HepG2 (cell line): ENCODE data around the gene IQCK. TPM values are rescaled to one million over a fixed set of nuclear protein-coding genes. Genes with fewer than 3 reads are reported as not detected.

Experiments
- ATAC-seq: fragments of 200-7000 bp; cut with Tn5 transposase; 3 replicates; pipeline ENCODE4 v1.9.1; 2020; ENCODE audit warnings: mild to moderate bottlenecking, moderate library complexity
- BruUV-seq: library from RNA; stranded (reverse); fragments of 400-500 nt; replicated peaks from 2 replicates; lab custom pipeline; 2021; lab: Mats Ljungman, UMichigan
- CTCF ChIA-PET: fragments of 300-600 bp; formaldehyde crosslinking; extraction: SDS; loops from one replicate; lab custom pipeline; 2021; ENCODE audit warnings: low total read pairs, inconsistent platforms, low intra/inter-chr PET ratio; lab: Yijun Ruan, JAX
- POLR2A ChIA-PET: fragments of 350-600 bp; sonication (Branson Sonifier 250); formaldehyde crosslinking; loops from one replicate; lab custom pipeline; 2020; ENCODE audit warnings: antibody characterized with exemption, inconsistent platforms; lab: Yijun Ruan, JAX
- DNase-seq: peaks from one replicate; pipeline ENCODE4 v3.0.0-alpha.2; 2015; ENCODE audit warnings: low spot score
- FAIRE-seq: peaks from 3 replicates; lab custom pipeline; 2011; peaks lifted over from hg19 to GRCh38; lab: Jason Lieb, UNC
- H2AFZ ChIP-seq: one replicate; pipeline ENCODE4 v1.6.1; 2011; ENCODE audit warnings: low read length, inconsistent platforms
- H3K27ac ChIP-seq: fragments of 300-600 bp; 3 replicates; pipeline ENCODE4 v1.8.0; 2011; ENCODE audit warnings: mixed run types, mild to moderate bottlenecking, mixed read lengths, low read length, inconsistent platforms; ENCODE audit not compliant: insufficient read depth; ENCODE audit errors: extremely low read length
- H3K27me3 ChIP-seq, 2 experiments: fragments of 200-600 bp in 1 of 2; 2 replicates in 1 of 2; 3 replicates in 1 of 2; pipeline versions ENCODE4 v1.6.0 to v1.8.0; 2011; ENCODE audit warnings: low read length in 2 of 2, mild to moderate bottlenecking in 2 of 2, moderate library complexity in 2 of 2, inconsistent platforms in 1 of 2; ENCODE audit not compliant: insufficient read depth in 2 of 2, control insufficient read depth in 1 of 2
- H3K36me3 ChIP-seq, 2 experiments: fragments of 200-600 bp in 1 of 2; replicated peaks in 1 of 2; 2 replicates in 1 of 2; 3 replicates in 1 of 2; pipeline versions ENCODE4 v1.5.1 to v1.8.0; 2011; ENCODE audit warnings: low read length in 2 of 2, inconsistent platforms in 1 of 2; ENCODE audit not compliant: insufficient read depth in 2 of 2, control insufficient read depth in 1 of 2
- H3K4me1 ChIP-seq: 2 replicates; pipeline ENCODE4 v1.5.1; 2012; ENCODE audit warnings: low read length, inconsistent platforms; ENCODE audit not compliant: insufficient read depth
- H3K4me2 ChIP-seq: 2 replicates; pipeline ENCODE4 v1.6.0; 2011; ENCODE audit warnings: low read depth, low read length, inconsistent platforms
- H3K4me3 ChIP-seq, 3 experiments: fragments of 200-600 bp in 1 of 3; sonication (generic), shearing (Covaris generic) in 1 of 3; replicated peaks in 1 of 3; 2 replicates each; pipeline ENCODE4 v1.5.1; 2011 to 2016; ENCODE audit warnings: low read length in 3 of 3, inconsistent platforms in 2 of 3, low read depth in 2 of 3, mild to moderate bottlenecking in 2 of 3, control low read depth in 1 of 3, mixed read lengths in 1 of 3; ENCODE audit not compliant: insufficient read depth in 1 of 3
- H3K79me2 ChIP-seq: one replicate; pipeline ENCODE4 v1.6.1; 2011; ENCODE audit warnings: low read length, inconsistent platforms; ENCODE audit not compliant: insufficient read depth
- H3K9ac ChIP-seq: 2 replicates; pipeline ENCODE4 v1.6.0; 2011; ENCODE audit warnings: mild to moderate bottlenecking, low read depth, low read length, inconsistent platforms; ENCODE audit not compliant: insufficient read depth
- H3K9me3 ChIP-seq: 2 replicates; pipeline ENCODE4 v1.5.1; 2012; ENCODE audit warnings: mild to moderate bottlenecking, low read length
- H4K20me1 ChIP-seq: 2 replicates; pipeline ENCODE4 v1.6.0; 2011; ENCODE audit warnings: inconsistent platforms, mild to moderate bottlenecking, low read length, moderate library complexity; ENCODE audit not compliant: insufficient read depth
- CBFB ChIP-seq: sonication (generic); formaldehyde crosslinking; IDR thresholded peaks from 2 replicates; pipeline ENCODE4 v1.4.0; 2020; ENCODE audit warnings: missing genetic modification reagents
- IKZF4 ChIP-seq: sonication (generic); formaldehyde crosslinking; IDR thresholded peaks from 2 replicates; pipeline ENCODE4 v1.5.1; 2020; ENCODE audit warnings: borderline replicate concordance, mild to moderate bottlenecking, low read depth, missing genetic modification reagents; ENCODE audit errors: not compliant biosample characterization
- KDM6A ChIP-seq: IDR thresholded peaks from 2 replicates; pipeline ENCODE4 v1.6.1; 2016; ENCODE audit warnings: low read depth
- MLLT10 ChIP-seq: sonication (generic); formaldehyde crosslinking; IDR thresholded peaks from 2 replicates; pipeline ENCODE4 v1.4.0; 2020; ENCODE audit warnings: missing genetic modification reagents
- NFIC ChIP-seq: IDR thresholded peaks from 2 replicates; pipeline ENCODE4 v1.6.1; 2012; ENCODE audit warnings: mild to moderate bottlenecking, low read length, inconsistent platforms
- RAD21 ChIP-seq: fragments of 450-650 bp; formaldehyde crosslinking; IDR thresholded peaks from 2 replicates; pipeline ENCODE4 v1.5.0; 2020; ENCODE audit warnings: mild to moderate bottlenecking
- SYNCRIP ChIP-seq: fragments of 200-400 bp; formaldehyde crosslinking; IDR thresholded peaks from 2 replicates; pipeline ENCODE4 v1.6.1; 2018; ENCODE audit warnings: mild to moderate bottlenecking, low read depth, low read length; ENCODE audit not compliant: insufficient read depth
- YEATS2 ChIP-seq: sonication (generic); formaldehyde crosslinking; IDR thresholded peaks from 2 replicates; pipeline ENCODE4 v1.4.0; 2020; ENCODE audit warnings: missing genetic modification reagents, borderline replicate concordance
- ZBTB21 ChIP-seq: sonication (generic); formaldehyde crosslinking; IDR thresholded peaks from 2 replicates; pipeline ENCODE4 v1.4.0; 2020; ENCODE audit warnings: missing genetic modification reagents
- ZFP37 ChIP-seq: sonication (generic); formaldehyde crosslinking; IDR thresholded peaks from 2 replicates; pipeline ENCODE4 v1.4.0; 2020; ENCODE audit warnings: missing genetic modification reagents, borderline replicate concordance
- ZFP90 ChIP-seq: sonication (generic); formaldehyde crosslinking; IDR thresholded peaks from 2 replicates; pipeline ENCODE4 v1.8.0; 2022; ENCODE audit warnings: missing genetic modification reagents, mild to moderate bottlenecking, inconsistent platforms, borderline replicate concordance
- ZFY ChIP-seq: sonication (generic); formaldehyde crosslinking; IDR thresholded peaks from 2 replicates; pipeline ENCODE4 v1.4.0; 2020; ENCODE audit warnings: missing genetic modification reagents
- ZNF136 ChIP-seq: sonication (generic); formaldehyde crosslinking; IDR thresholded peaks from 2 replicates; pipeline ENCODE4 v1.8.1; 2022; ENCODE audit warnings: low read depth, mild to moderate bottlenecking, moderate library complexity, missing genetic modification reagents
- ZNF235 ChIP-seq: sonication (generic); formaldehyde crosslinking; IDR thresholded peaks from 2 replicates; pipeline ENCODE4 v1.8.1; 2023; ENCODE audit warnings: mild to moderate bottlenecking, missing genetic modification reagents, borderline replicate concordance
- WGBS: methylation state at CpG from one replicate; pipeline ENCODE4 v1.1.6; 2017; ENCODE audit warnings: low lambda C conversion rate; 5-methylcytosine and 5-hydroxymethylcytosine counted together
- in situ Hi-C: cut with HindIII; loops from 2 replicates; pipeline ENCODE4 v1.10.0; 2017; ENCODE audit warnings: low pct_unique_long_range_greater_than_20kb; ENCODE audit not compliant: extremely low pct_ligation_motif_present
- intact Hi-C: fragments of 100-400 bp; cut with micrococcal nuclease; formaldehyde crosslinking; loops from one replicate; pipeline ENCODE4 v1.10.0; 2022; ENCODE audit not compliant: unreplicated experiment
- polyA plus RNA-seq, 8 experiments: library from polyadenylated mRNA; depleted of rRNA in 3 of 8; stranded (reverse) in 7 of 8; unstranded in 1 of 8; fragments of >200 nt; fragmentation: Illumina TruSeq in 4 of 8; extraction: Trizol in 4 of 8; gene quantifications; 2 replicates each; pipeline versions ENCODE4 v1.2.1 to v1.2.3, GENCODE V29; 2011 to 2016; ENCODE audit warnings: low read depth in 4 of 8, missing spikeins in 1 of 8, mixed read lengths in 1 of 8; ENCODE audit not compliant: insufficient read depth in 1 of 8
- total RNA-seq, 5 experiments: library from RNA; depleted of rRNA; stranded (reverse); fragments of >200 nt; fragmentation: Illumina TruSeq; extraction: Trizol; gene quantifications; 2 replicates each; pipeline ENCODE4 v1.2.3, GENCODE V29; 2016; ENCODE audit warnings: low read depth in 1 of 5
- TF ChIP-seq, protein P1 (sequence below): IDR thresholded peaks from 2 replicates; pipeline ENCODE4 v1.6.1; 2016
- TF ChIP-seq, protein P2 (sequence below): IDR thresholded peaks from 2 replicates; pipeline ENCODE4 v1.6.1; 2016; ENCODE audit warnings: mild to moderate bottlenecking, missing biosample characterization, missing genetic modification reagents
- TF ChIP-seq, protein P3 (sequence below): sonication (generic); formaldehyde crosslinking; conservative IDR thresholded peaks from 2 replicates; pipeline ENCODE4 v1.8.1; 2023; ENCODE audit warnings: missing genetic modification reagents
- TF ChIP-seq, protein P4 (sequence below): sonication (generic); formaldehyde crosslinking; IDR thresholded peaks from 2 replicates; pipeline ENCODE4 v1.5.0; 2020; ENCODE audit warnings: mild to moderate bottlenecking, low read depth, missing genetic modification reagents, borderline replicate concordance
- TF ChIP-seq, protein P5 (sequence below): IDR thresholded peaks from 2 replicates; pipeline ENCODE4 v1.6.1; 2016; ENCODE audit warnings: low read depth, borderline replicate concordance

IQCK gene
- total and polyA plus RNA-seq, 2 of the 13 experiments (the other 11 are each of a cell fraction or from before 2014, with no cell fraction given): 5.1 to 7.3 TPM

DNA sequence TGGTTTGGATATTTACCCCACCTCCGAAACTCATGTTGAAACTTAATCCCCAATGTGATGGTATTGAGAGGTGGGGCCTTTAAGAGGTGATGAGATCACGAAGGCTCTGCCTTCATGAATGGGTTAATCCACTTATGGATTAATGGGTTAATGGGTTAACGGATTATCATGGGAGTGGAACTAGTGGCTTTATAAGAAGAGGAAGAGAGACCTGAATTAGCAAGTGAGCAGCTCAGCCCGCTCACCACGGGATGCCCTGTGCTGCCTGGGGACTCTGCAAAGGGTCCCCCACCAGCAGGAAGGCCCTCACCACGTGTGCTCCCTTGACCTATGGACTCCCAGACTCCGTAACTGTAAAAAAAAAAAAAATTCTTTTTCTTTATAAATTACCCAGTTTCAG is 183.1 kb downstream of the IQCK start:
- ChIA-PET CTCF (interaction anchor here (0.8 kb wide), 1 partner anchor 399 kb away, joined by 3 read pairs; no protein-coding TSS in a partner anchor), POLR2A (no interaction called here)
- Histone ChIP-seq H3K27me3 (peaks cover 2 to 20% of the 10 kb centered on the region in 2 experiments; a peak in 4 of 5 replicates), H2AFZ (no peak overlapping the region), H3K79me2 (no peaks in the 10 kb centered on the region)
- BruUV-seq: no TSS peak
- intact Hi-C loops: loop anchor here (10.0 kb wide), 1 partner anchor 104 kb away; no protein-coding TSS in a partner anchor
- TF ChIP-seq CBFB (CRISPR knock-in tag) (no peak), ZNF235 (CRISPR knock-in tag) (no peak), ZBTB21 (CRISPR knock-in tag) (no peak), RAD21 (CRISPR knock-in tag) (no peak), ZFP90 (CRISPR knock-in tag) (no peak), ZFP37 (CRISPR knock-in tag) (no peak), NFIC (no peak), ZNF136 (no peak), SYNCRIP (no peak), YEATS2 (no peak), ZFY (CRISPR knock-in tag) (no peak), KDM6A (CRISPR knock-in tag) (no peak), MLLT10 (CRISPR knock-in tag) (no peak), IKZF4 (CRISPR knock-in tag) (no peak)
- TF ChIP-seq, protein P1, sequence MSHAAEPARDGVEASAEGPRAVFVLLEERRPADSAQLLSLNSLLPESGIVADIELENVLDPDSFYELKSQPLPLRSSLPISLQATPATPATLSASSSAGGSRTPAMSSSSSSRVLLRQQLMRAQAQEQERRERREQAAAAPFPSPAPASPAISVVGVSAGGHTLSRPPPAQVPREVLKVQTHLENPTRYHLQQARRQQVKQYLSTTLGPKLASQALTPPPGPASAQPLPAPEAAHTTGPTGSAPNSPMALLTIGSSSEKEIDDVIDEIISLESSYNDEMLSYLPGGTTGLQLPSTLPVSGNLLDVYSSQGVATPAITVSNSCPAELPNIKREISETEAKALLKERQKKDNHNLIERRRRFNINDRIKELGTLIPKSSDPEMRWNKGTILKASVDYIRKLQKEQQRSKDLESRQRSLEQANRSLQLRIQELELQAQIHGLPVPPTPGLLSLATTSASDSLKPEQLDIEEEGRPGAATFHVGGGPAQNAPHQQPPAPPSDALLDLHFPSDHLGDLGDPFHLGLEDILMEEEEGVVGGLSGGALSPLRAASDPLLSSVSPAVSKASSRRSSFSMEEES (CRISPR knock-in tag): no peak
- TF ChIP-seq, protein P2, sequence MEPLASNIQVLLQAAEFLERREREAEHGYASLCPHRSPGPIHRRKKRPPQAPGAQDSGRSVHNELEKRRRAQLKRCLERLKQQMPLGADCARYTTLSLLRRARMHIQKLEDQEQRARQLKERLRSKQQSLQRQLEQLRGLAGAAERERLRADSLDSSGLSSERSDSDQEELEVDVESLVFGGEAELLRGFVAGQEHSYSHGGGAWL: no peak
- TF ChIP-seq, protein P3, sequence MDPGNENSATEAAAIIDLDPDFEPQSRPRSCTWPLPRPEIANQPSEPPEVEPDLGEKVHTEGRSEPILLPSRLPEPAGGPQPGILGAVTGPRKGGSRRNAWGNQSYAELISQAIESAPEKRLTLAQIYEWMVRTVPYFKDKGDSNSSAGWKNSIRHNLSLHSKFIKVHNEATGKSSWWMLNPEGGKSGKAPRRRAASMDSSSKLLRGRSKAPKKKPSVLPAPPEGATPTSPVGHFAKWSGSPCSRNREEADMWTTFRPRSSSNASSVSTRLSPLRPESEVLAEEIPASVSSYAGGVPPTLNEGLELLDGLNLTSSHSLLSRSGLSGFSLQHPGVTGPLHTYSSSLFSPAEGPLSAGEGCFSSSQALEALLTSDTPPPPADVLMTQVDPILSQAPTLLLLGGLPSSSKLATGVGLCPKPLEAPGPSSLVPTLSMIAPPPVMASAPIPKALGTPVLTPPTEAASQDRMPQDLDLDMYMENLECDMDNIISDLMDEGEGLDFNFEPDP (CRISPR knock-in tag): no peak
- TF ChIP-seq, protein P4, sequence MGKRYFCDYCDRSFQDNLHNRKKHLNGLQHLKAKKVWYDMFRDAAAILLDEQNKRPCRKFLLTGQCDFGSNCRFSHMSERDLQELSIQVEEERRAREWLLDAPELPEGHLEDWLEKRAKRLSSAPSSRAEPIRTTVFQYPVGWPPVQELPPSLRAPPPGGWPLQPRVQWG (CRISPR knock-in tag): no peak
- TF ChIP-seq, protein P5, sequence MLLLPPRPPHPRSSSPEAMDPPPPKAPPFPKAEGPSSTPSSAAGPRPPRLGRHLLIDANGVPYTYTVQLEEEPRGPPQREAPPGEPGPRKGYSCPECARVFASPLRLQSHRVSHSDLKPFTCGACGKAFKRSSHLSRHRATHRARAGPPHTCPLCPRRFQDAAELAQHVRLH (CRISPR knock-in tag): no peak
- TF ChIP-seq, all 625 proteins: peak for 0
- H3K4me2 ChIP-seq: no peak overlapping the region
- no peak overlapping the region for H3K9ac ChIP-seq
- FAIRE-seq: no peak
- no peak overlapping the region for H3K4me3 ChIP-seq
- H3K9me3 ChIP-seq: no peaks in the 10 kb centered on the region
- no peak for ATAC-seq
- H3K27ac ChIP-seq: no peak overlapping the region
- no peaks in the 10 kb centered on the region for H3K36me3 ChIP-seq
- no peaks in the 10 kb centered on the region for H4K20me1 ChIP-seq
- 32% methylated on average over 7 of the region's 7 CpGs for WGBS
- no peak for DNase-seq
- in situ Hi-C loops: no loop called here
- H3K4me1 ChIP-seq: no peaks in the 10 kb centered on the region
